NT2/D1 (cell line): ENCODE data around the gene GRIN1.

Experiments
- YY1 ChIP-seq: IDR thresholded peaks from 2 replicates; pipeline ENCODE4 v1.6.1; 2011; ENCODE audit not compliant: insufficient read length, insufficient read depth
- ZNF274 ChIP-seq: IDR thresholded peaks from 2 replicates; pipeline ENCODE4 v1.6.1; 2011; ENCODE audit warnings: mild to moderate bottlenecking, low read depth, low read length

GRCh38 chr9:137123468-137123837, 15.5 kb upstream of the GRIN1 start:
- no peak for TF ChIP-seq ZNF274
- TF ChIP-seq YY1, result no peak
